SK-N-SH (cell line): ENCODE results near the gene EXOC4. TPM values are rescaled to one million over a fixed set of nuclear protein-coding genes. Genes with fewer than 3 reads are reported as not detected.

Experiments
- polyA plus RNA-seq, 3 experiments: library from polyadenylated mRNA; depleted of rRNA; stranded (reverse); fragments of >200 nt; gene quantifications; 2 replicates each; pipeline ENCODE4 v1.2.3, GENCODE V29; 2012
- small RNA-seq, 7 experiments: library from RNA; depleted of rRNA; stranded (forward); fragments of <200 nt; gene quantifications; one replicate each; pipeline ENCODE3, GENCODE V24; 2012

EXOC4 gene
- polyA plus RNA-seq, 1 of the 3 experiments (the other 2 are of a cell fraction) = 37.3 TPM

Small RNA genes within 50 kb of the gene (small RNA-seq; reads per million reads assigned to genes)
- gene MIR6133 = 0 reads per million in 7 experiments

Other genes starting within 250 kb of the EXOC4 start
- 97.1 and 119 TPM in 2 replicates for gene CHCHD3, start 171.0 kb upstream of the EXOC4 start, polyA plus RNA-seq (2012; rRNA removed)